Tibial nerve (tissue), 4 donors: ENCODE results near the gene VPS13D.

Experiments
- CTCF ChIP-seq, 5 experiments: fragments of 200-600 bp in 3 of 5; fragments of 450-650 bp in 2 of 5; sonication (generic) in 3 of 5; IDR thresholded peaks; one replicate each; pipeline ENCODE4 v1.5.1; 2016 to 2019; ENCODE audit warnings: antibody characterized with exemption in 5 of 5, mild to moderate bottlenecking in 3 of 5, moderate library complexity in 2 of 5
- EP300 ChIP-seq, 2 donors: sonication (generic); formaldehyde crosslinking; IDR thresholded peaks; one replicate each; pipeline ENCODE4 v1.6.1; 2017; ENCODE audit warnings: antibody characterized with exemption in 2 of 2, mild to moderate bottlenecking in 1 of 2
- POLR2A ChIP-seq, 2 donors: fragments of 450-650 bp; IDR thresholded peaks; one replicate each; pipeline ENCODE4 v1.6.1; 2017; ENCODE audit warnings: antibody characterized with exemption in 2 of 2, mild to moderate bottlenecking in 2 of 2, moderate library complexity in 2 of 2

DNA sequence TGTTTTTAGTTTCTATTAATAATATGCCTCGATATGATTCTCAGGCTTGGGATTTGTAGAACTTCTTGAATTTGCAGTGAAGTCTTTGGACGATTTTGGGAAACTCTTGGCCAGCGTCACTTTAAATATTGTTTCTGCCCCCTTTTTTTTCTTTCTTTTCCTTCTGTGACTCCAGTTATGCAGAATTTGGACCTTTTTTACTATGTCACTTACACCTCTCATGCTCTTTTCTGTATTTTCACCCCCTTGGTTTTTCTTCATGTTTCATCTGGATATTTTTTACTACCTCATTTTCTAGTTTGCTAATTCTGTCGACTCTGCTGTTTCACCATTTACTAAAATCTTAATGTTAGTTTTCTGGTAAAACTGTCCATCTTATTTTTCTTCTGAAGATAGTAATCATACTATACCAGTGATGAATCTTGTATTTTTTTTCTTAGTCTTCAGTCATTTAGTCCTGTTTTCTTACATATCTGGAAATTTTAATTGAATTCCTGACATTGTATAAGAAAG is 214.6 kb downstream of the VPS13D start:
- TF ChIP-seq CTCF (IDR thresholded peaks at IDR 0.05) = no peak
- no peak for TF ChIP-seq POLR2A (IDR thresholded peaks at IDR 0.05)
- TF ChIP-seq EP300 (IDR thresholded peaks at IDR 0.05) = no peak
